IMR-90 (cell line): ENCODE measurements around the gene CNPY3. TPM values are rescaled to one million over a fixed set of nuclear protein-coding genes. Genes with fewer than 3 reads are reported as not detected.

ENCODE experiments used
- ATAC-seq: fragments of 200-7000 bp; cut with Tn5 transposase; 2 replicates; pipeline ENCODE4 v1.9.1; 2020; ENCODE audit warnings: low read depth, mild to moderate bottlenecking, moderate library complexity
- BruUV-seq: library from RNA; stranded (reverse); fragments of 400-500 nt; replicated peaks from 2 replicates; lab custom pipeline; 2021; lab: Mats Ljungman, UMichigan
- CTCF ChIA-PET: fragments of 300-600 bp; formaldehyde crosslinking; extraction: SDS; loops from one replicate; lab custom pipeline; 2021; ENCODE audit warnings: antibody characterized with exemption; lab: Yijun Ruan, JAX
- POLR2A ChIA-PET: fragments of 300-600 bp; sonication (Branson Sonifier 250); formaldehyde crosslinking; loops from one replicate; lab custom pipeline; 2022; ENCODE audit warnings: antibody characterized with exemption; ENCODE audit not compliant: unreplicated experiment; lab: Charles Lee
- DNase-seq: peaks from one replicate; pipeline ENCODE4 v3.0.0; 2013
- H2AFZ ChIP-seq: replicated peaks from 2 replicates; pipeline ENCODE3; 2013; ENCODE audit warnings: low read length, mild to moderate bottlenecking; ENCODE audit not compliant: poor library complexity
- H2AK5ac ChIP-seq: 2 replicates; pipeline ENCODE4 v1.6.1; 2013; ENCODE audit warnings: low read depth, low read length, inconsistent platforms
- H2AK9ac ChIP-seq: replicated peaks from 2 replicates; pipeline ENCODE3; 2013; ENCODE audit warnings: mild to moderate bottlenecking, low read depth, low read length, moderate library complexity; ENCODE audit not compliant: poor library complexity
- H2BK120ac ChIP-seq: 2 replicates; pipeline ENCODE4 v1.6.1; 2013; ENCODE audit warnings: low read depth, low read length, inconsistent platforms
- H2BK15ac ChIP-seq: 3 replicates; pipeline ENCODE4 v1.6.1; 2013; ENCODE audit warnings: low read depth, low read length, inconsistent platforms
- H2BK20ac ChIP-seq: 2 replicates; pipeline ENCODE4 v1.6.1; 2013; ENCODE audit warnings: low read depth, mild to moderate bottlenecking, inconsistent platforms, low read length, moderate library complexity
- H2BK5ac ChIP-seq: 2 replicates; pipeline ENCODE4 v1.6.1; 2013; ENCODE audit warnings: mild to moderate bottlenecking, low read depth, low read length, inconsistent platforms; ENCODE audit not compliant: poor library complexity, severe bottlenecking
- H3K14ac ChIP-seq: replicated peaks from 2 replicates; pipeline ENCODE4 v1.6.1; 2013; ENCODE audit warnings: low read depth, low read length, inconsistent platforms
- H3K18ac ChIP-seq: 2 replicates; pipeline ENCODE4 v1.6.1; 2013; ENCODE audit warnings: low read depth, low read length, control low read depth
- H3K23ac ChIP-seq: 2 replicates; pipeline ENCODE4 v1.6.1; 2013; ENCODE audit warnings: low read depth, low read length, inconsistent platforms
- H3K27ac ChIP-seq: 2 replicates; pipeline ENCODE4 v1.5.1; 2013; ENCODE audit warnings: mild to moderate bottlenecking, control low read depth, low read length; ENCODE audit not compliant: insufficient read depth
- H3K27me3 ChIP-seq: 2 replicates; pipeline ENCODE4 v1.6.1; 2013; ENCODE audit warnings: low read length; ENCODE audit not compliant: control insufficient read depth, insufficient read depth
- H3K36me3 ChIP-seq: 2 replicates; pipeline ENCODE4 v1.6.1; 2013; ENCODE audit warnings: low read length, mixed read lengths; ENCODE audit not compliant: control insufficient read depth, insufficient read depth
- H3K4ac ChIP-seq: 2 replicates; pipeline ENCODE4 v1.6.1; 2013; ENCODE audit warnings: low read depth, low read length, inconsistent platforms
- H3K4me1 ChIP-seq: 2 replicates; pipeline ENCODE4 v1.6.1; 2013; ENCODE audit warnings: low read length, mixed read lengths; ENCODE audit not compliant: control insufficient read depth, insufficient read depth
- H3K4me2 ChIP-seq: 2 replicates; pipeline ENCODE4 v1.6.1; 2013; ENCODE audit warnings: low read depth, mild to moderate bottlenecking, control low read depth, low read length, moderate library complexity
- H3K4me3 ChIP-seq: 2 replicates; pipeline ENCODE4 v1.5.1; 2013; ENCODE audit warnings: low read depth, mild to moderate bottlenecking, control low read depth, low read length, moderate library complexity; ENCODE audit not compliant: insufficient read depth
- H3K56ac ChIP-seq: 2 replicates; pipeline ENCODE4 v1.6.1; 2013; ENCODE audit warnings: low read length, inconsistent platforms; ENCODE audit not compliant: insufficient read depth; ENCODE audit errors: extremely low read depth
- H3K79me1 ChIP-seq, 2 experiments: 2 replicates each; pipeline ENCODE4 v1.6.1; 2013; ENCODE audit warnings: low read length in 2 of 2, inconsistent platforms in 1 of 2, low read depth in 1 of 2
- H3K9ac ChIP-seq: 2 replicates; pipeline ENCODE4 v1.6.1; 2013; ENCODE audit warnings: low read depth, low read length, control low read depth
- H3K9me1 ChIP-seq: 2 replicates; pipeline ENCODE4 v1.6.1; 2013; ENCODE audit warnings: low read length, inconsistent platforms; ENCODE audit not compliant: insufficient read depth
- H3K9me3 ChIP-seq: 2 replicates; pipeline ENCODE4 v1.6.1; 2013; ENCODE audit warnings: low read length; ENCODE audit not compliant: control insufficient read depth, insufficient read depth
- H4K20me1 ChIP-seq: 2 replicates; pipeline ENCODE4 v1.6.1; 2013; ENCODE audit warnings: low read length, inconsistent platforms; ENCODE audit not compliant: insufficient read depth
- H4K5ac ChIP-seq: 2 replicates; pipeline ENCODE4 v1.6.1; 2013; ENCODE audit warnings: mild to moderate bottlenecking, low read depth, low read length, control low read depth
- H4K8ac ChIP-seq, 2 experiments: 2 replicates each; pipeline ENCODE4 v1.6.1; 2013; ENCODE audit warnings: low read depth in 2 of 2, low read length in 2 of 2, control low read depth in 1 of 2, inconsistent platforms in 1 of 2
- H4K91ac ChIP-seq: 2 replicates; pipeline ENCODE4 v1.6.1; 2013; ENCODE audit warnings: low read depth, low read length, inconsistent platforms; ENCODE audit not compliant: insufficient read depth
- BHLHE40 ChIP-seq: fragments of 150-350 bp; IDR thresholded peaks from 2 replicates; pipeline ENCODE4 v1.6.1; 2016; ENCODE audit warnings: mild to moderate bottlenecking, low read depth, low read length
- CEBPB ChIP-seq: IDR thresholded peaks from 2 replicates; pipeline ENCODE4 v1.6.1; 2012; ENCODE audit warnings: low read depth, low read length, improper control_type of control experiment
- CHD1 ChIP-seq: IDR thresholded peaks from 2 replicates; pipeline ENCODE4 v1.6.1; 2012; ENCODE audit warnings: low read depth, low read length, improper control_type of control experiment
- ELK1 ChIP-seq: fragments of 150-350 bp; IDR thresholded peaks from 2 replicates; pipeline ENCODE4 v1.6.1; 2016; ENCODE audit warnings: low read depth, mild to moderate bottlenecking, low read length, moderate library complexity, borderline replicate concordance
- FOS ChIP-seq: fragments of 150-350 bp; IDR thresholded peaks from 2 replicates; pipeline ENCODE4 v1.6.1; 2016; ENCODE audit warnings: low read depth, low read length
- MAFK ChIP-seq: IDR thresholded peaks from 2 replicates; pipeline ENCODE4 v1.6.1; 2012; ENCODE audit warnings: low read depth, low read length, improper control_type of control experiment
- MAZ ChIP-seq: IDR thresholded peaks from 2 replicates; pipeline ENCODE4 v1.6.1; 2012; ENCODE audit warnings: low read depth, mild to moderate bottlenecking, low read length, improper control_type of control experiment, moderate library complexity, borderline replicate concordance
- MXI1 ChIP-seq: IDR thresholded peaks from 2 replicates; pipeline ENCODE4 v1.6.1; 2012; ENCODE audit warnings: low read depth, mild to moderate bottlenecking, low read length, moderate library complexity, borderline replicate concordance
- POLR2A ChIP-seq: IDR thresholded peaks from 2 replicates; pipeline ENCODE4 v1.6.1; 2012; ENCODE audit warnings: mild to moderate bottlenecking, low read depth, low read length
- RAD21 ChIP-seq: IDR thresholded peaks from 2 replicates; pipeline ENCODE4 v1.6.1; 2012; ENCODE audit warnings: low read length, improper control_type of control experiment
- RCOR1 ChIP-seq: IDR thresholded peaks from 2 replicates; pipeline ENCODE4 v1.6.1; 2012; ENCODE audit warnings: mild to moderate bottlenecking, low read length, improper control_type of control experiment; ENCODE audit not compliant: insufficient replicate concordance
- RFX5 ChIP-seq: IDR thresholded peaks from 2 replicates; pipeline ENCODE4 v1.8.0; 2012; ENCODE audit warnings: low read depth, mild to moderate bottlenecking, low read length, moderate library complexity
- USF2 ChIP-seq: fragments of 150-350 bp; IDR thresholded peaks from 2 replicates; pipeline ENCODE4 v1.6.1; 2017; ENCODE audit warnings: mild to moderate bottlenecking, antibody characterized with exemption, low read length, low read depth
- WGBS, 2 experiments: methylation state at CpG; one replicate each; pipeline versions ENCODE4 v1.1.5 to v1.1.7; 2013; ENCODE audit warnings: missing lambda C conversion rate in 2 of 2; ENCODE audit not compliant: insufficient read length in 1 of 2; ENCODE audit errors: extremely low coverage in 2 of 2; 5-methylcytosine and 5-hydroxymethylcytosine counted together
- dilution Hi-C: fragments of 300-500 bp; cut with HindIII; formaldehyde crosslinking; loops from one replicate; pipeline ENCODE4 v1.14.3; 2018; ENCODE audit warnings: low sequenced_read_pairs; ENCODE audit not compliant: unreplicated experiment
- in situ Hi-C: fragments of 300-500 bp; cut with MboI; formaldehyde crosslinking; loops from 3 replicates; pipeline ENCODE4 v1.14.3; 2019; ENCODE audit warnings: low sequenced_read_pairs, inconsistent platforms, mixed read lengths
- intact Hi-C: fragments of 100-400 bp; cut with micrococcal nuclease; formaldehyde crosslinking; loops from 2 replicates; pipeline ENCODE4 v1.10.0; 2022
- polyA plus RNA-seq, 3 experiments: library from polyadenylated mRNA; depleted of rRNA; stranded (reverse); fragments of >200 nt; gene quantifications; 2 replicates each; pipeline ENCODE4 v1.2.3, GENCODE V29; 2012; ENCODE audit warnings: low replicate concordance in 1 of 3
- total RNA-seq: library from RNA; depleted of rRNA; stranded (reverse); fragments of >200 nt; gene quantifications from 2 replicates; pipeline ENCODE4 v1.2.3, GENCODE V29; 2012

The CNPY3 gene
- total and polyA plus RNA-seq, 2 of the 4 experiments (the other 2 are of a cell fraction), result 13.3 to 39.2 TPM

GRCh38 chr6:42890311-42891198 lies 38.7 kb upstream of the CNPY3 start:
- Histone ChIP-seq H2BK20ac (no peak overlapping the region), H3K4me2 (peak overlapping the region; percentile 63), H3K4me3 (peak overlapping the region; percentile 66), H3K79me1 (peaks cover 6 to 7% of the 10 kb centered on the region in 2 experiments; a peak in 3 of 4 replicates), H2AFZ (peak overlapping the region; percentile 99), H4K91ac (peak overlapping the region; percentile 91), H4K8ac (peak overlapping the region; percentile 75 to 97), H3K27me3 (no peaks in the 10 kb centered on the region), H4K5ac (peak overlapping the region; percentile 41), H3K9ac (peak overlapping the region; percentile 84), H3K27ac (peak overlapping the region; percentile 87), H2BK5ac (peak overlapping the region; percentile 92), H2BK120ac (peak overlapping the region; percentile 52), H2AK9ac (peak overlapping the region; percentile 100), H3K4me1 (peaks cover 3% of the 10 kb centered on the region; the same call in 1 of the 2 replicates), H3K56ac (peak overlapping the region; percentile 81), H3K36me3 (peaks cover 9% of the 10 kb centered on the region), H3K18ac (peak overlapping the region; percentile 38; the same call in 1 of the 2 replicates), H2AK5ac (peak overlapping the region; percentile 74), H3K23ac (peak overlapping the region; percentile 74), H2BK15ac (no peak overlapping the region), H4K20me1 (peaks cover 3% of the 10 kb centered on the region; the same call in 1 of the 2 replicates), H3K14ac (peak overlapping the region; percentile 92), H3K4ac (peak overlapping the region; percentile 92), H3K9me3 (no peaks in the 10 kb centered on the region), H3K9me1 (no peaks in the 10 kb centered on the region)
- dilution Hi-C loops (no loop called here), intact Hi-C loops (loop anchor here (10.0 kb wide), 1 partner anchor 816 kb away; no protein-coding TSS in a partner anchor), in situ Hi-C loops (loop anchor here (25.0 kb wide), 1 partner anchor 803 kb away; no protein-coding TSS in a partner anchor)
- TSS peak; percentile 98 for BruUV-seq
- ATAC-seq, result peak; percentile 97
- 1% methylated on average over 30 of the region's 63 CpGs; no CpG with 5 or more reads in 1 of the 2 experiments for WGBS, 2 experiments
- CTCF ChIA-PET, result interaction anchor here (1.3 kb wide), 1 partner anchor 229 kb away, joined by 3 read pairs; no protein-coding TSS in a partner anchor
- POLR2A ChIA-PET, result no interaction called here
- DNase-seq, result peak; percentile 97
- TF ChIP-seq FOS, result no peak
- TF ChIP-seq POLR2A, result peak; percentile 91
- 0 out of 2 replicates have a peak, but pooled peaks have one; percentile 8 for TF ChIP-seq CEBPB
- TF ChIP-seq RFX5, result no peak
- peak; percentile 32; the same call in 1 of the 2 replicates for TF ChIP-seq MAZ
- peak; percentile 56; the same call in 1 of the 2 replicates for TF ChIP-seq MXI1
- TF ChIP-seq RAD21, result no peak
- TF ChIP-seq MAFK, result no peak
- peak; percentile 44 for TF ChIP-seq RCOR1
- TF ChIP-seq ELK1, result no peak
- TF ChIP-seq USF2, result no peak
- TF ChIP-seq CHD1, result peak; percentile 98; the same call in 1 of the 2 replicates
- peak; percentile 98 for TF ChIP-seq BHLHE40
